K562 (cell line): ENCODE measurements around the gene MEIOB. TPM values are rescaled to one million over a fixed set of nuclear protein-coding genes. Genes with fewer than 3 reads are reported as not detected.

Source experiments
- ATAC-seq: fragments of 200-7000 bp; cut with Tn5 transposase; 3 replicates; pipeline ENCODE4 v1.9.1; 2020; ENCODE audit warnings: moderate library complexity
- BruUV-seq: library from RNA; stranded (reverse); fragments of 400-500 nt; replicated peaks from 2 replicates; lab custom pipeline; 2021; lab: Mats Ljungman, UMichigan
- CTCF ChIA-PET: fragments of 300-600 bp; formaldehyde crosslinking; extraction: SDS; loops from one replicate; lab custom pipeline; 2021; ENCODE audit warnings: low intra/inter-chr PET ratio; lab: Yijun Ruan, JAX
- POLR2A ChIA-PET: fragments of 300-600, 350-650 bp; sonication (Branson Sonifier 250); formaldehyde crosslinking; extraction: SDS; loops from one replicate; lab custom pipeline; 2021; ENCODE audit warnings: antibody characterized with exemption, inconsistent platforms; lab: Yijun Ruan, JAX
- DNase-seq, 4 experiments: peaks; one replicate each; pipeline versions ENCODE4 v3.0.0 to v3.0.0-alpha.2; 2011 to 2018; ENCODE audit warnings: low spot score in 3 of 4, mixed read lengths in 3 of 4; ENCODE audit errors: extremely low read depth in 1 of 4
- FAIRE-seq: peaks from 2 replicates; lab custom pipeline; 2011; peaks lifted over from hg19 to GRCh38; lab: Jason Lieb, UNC
- H2AFZ ChIP-seq: 2 replicates; pipeline ENCODE4 v1.6.0; 2011; ENCODE audit warnings: low read depth, low read length, control low read depth, inconsistent platforms
- H3K27ac ChIP-seq: fragments of 200-600 bp; 3 replicates; pipeline ENCODE4 v1.8.0; 2011; ENCODE audit warnings: low read depth, mild to moderate bottlenecking, control low read depth, inconsistent platforms, low read length, moderate library complexity, mixed read lengths; ENCODE audit errors: extremely low read depth
- H3K27me3 ChIP-seq, 2 experiments: fragments of 300-600 bp in 1 of 2; 2 replicates in 1 of 2; 3 replicates in 1 of 2; pipeline versions ENCODE4 v1.6.0 to v1.8.0; 2011; ENCODE audit warnings: inconsistent platforms in 2 of 2, low read length in 2 of 2, mild to moderate bottlenecking in 1 of 2, mixed read lengths in 1 of 2, moderate library complexity in 1 of 2; ENCODE audit not compliant: control insufficient read depth in 2 of 2, insufficient read depth in 2 of 2
- H3K36me3 ChIP-seq: fragments of 300-600 bp; 3 replicates; pipeline ENCODE4 v1.8.0; 2011; ENCODE audit warnings: mild to moderate bottlenecking, low read length, inconsistent platforms; ENCODE audit not compliant: control insufficient read depth, insufficient read depth
- H3K4me1 ChIP-seq, 2 experiments: fragments of 200-600 bp in 1 of 2; replicated peaks in 1 of 2; 2 replicates in 1 of 2; 3 replicates in 1 of 2; pipeline versions ENCODE4 v1.5.1 to v1.8.0; 2011; ENCODE audit warnings: inconsistent platforms in 2 of 2, low read length in 2 of 2, mild to moderate bottlenecking in 1 of 2, mixed read lengths in 1 of 2, moderate library complexity in 1 of 2; ENCODE audit not compliant: control insufficient read depth in 2 of 2, insufficient read depth in 2 of 2
- H3K4me2 ChIP-seq: 2 replicates; pipeline ENCODE4 v1.6.1; 2011; ENCODE audit warnings: low read length, control low read depth, inconsistent platforms, mixed read lengths; ENCODE audit not compliant: insufficient read depth
- H3K4me3 ChIP-seq: fragments of 200-600 bp; sonication (generic), shearing (Covaris generic); 2 replicates; pipeline ENCODE4 v1.5.1; 2016; ENCODE audit warnings: control low read depth, inconsistent platforms
- H3K79me2 ChIP-seq: fragments of 200-600 bp; 3 replicates; pipeline ENCODE4 v1.8.0; 2011; ENCODE audit warnings: low read length, inconsistent platforms; ENCODE audit not compliant: control insufficient read depth, insufficient read depth
- H3K9ac ChIP-seq, 2 experiments: 2 replicates each; pipeline versions ENCODE4 v1.6.0 to v1.6.1; 2011; ENCODE audit warnings: low read depth in 2 of 2, low read length in 2 of 2, control low read depth in 1 of 2, inconsistent platforms in 1 of 2, mild to moderate bottlenecking in 1 of 2, mixed read lengths in 1 of 2; ENCODE audit not compliant: insufficient read depth in 1 of 2
- H3K9me1 ChIP-seq: one replicate; pipeline ENCODE4 v1.6.0; 2011; ENCODE audit warnings: inconsistent platforms, mild to moderate bottlenecking, low read length, moderate library complexity; ENCODE audit not compliant: control insufficient read depth, insufficient read depth
- H3K9me3 ChIP-seq: replicated peaks from 2 replicates; pipeline ENCODE4 v1.5.1; 2011; ENCODE audit warnings: low read depth, low read length, inconsistent platforms; ENCODE audit not compliant: control insufficient read depth, insufficient read depth
- H4K20me1 ChIP-seq: replicated peaks from 2 replicates; pipeline ENCODE4 v1.6.1; 2011; ENCODE audit warnings: low read length, inconsistent platforms, mixed read lengths; ENCODE audit not compliant: control insufficient read depth, insufficient read depth
- ARID1B ChIP-seq: fragments of 450-650 bp; IDR thresholded peaks from 2 replicates; pipeline ENCODE4 v1.6.1; 2016; ENCODE audit warnings: antibody characterized with exemption, mild to moderate bottlenecking, inconsistent platforms
- DPF2 ChIP-seq: fragments of 450-650 bp; IDR thresholded peaks from 2 replicates; pipeline ENCODE4 v1.6.1; 2016
- FOXP1 ChIP-seq: sonication (generic); formaldehyde crosslinking; IDR thresholded peaks from 2 replicates; pipeline ENCODE4 v1.8.0; 2022; ENCODE audit warnings: mild to moderate bottlenecking, missing genetic modification reagents
- ILK ChIP-seq: fragments of 450-650 bp; IDR thresholded peaks from 2 replicates; pipeline ENCODE4 v1.6.1; 2016; ENCODE audit warnings: missing genetic modification characterization, low read depth, mild to moderate bottlenecking, missing compliant biosample characterization, moderate library complexity, borderline replicate concordance
- MCM2 ChIP-seq: fragments of 450-650 bp; IDR thresholded peaks from 2 replicates; pipeline ENCODE4 v1.6.1; 2017; ENCODE audit warnings: low read depth, mild to moderate bottlenecking
- SNRNP70 ChIP-seq: fragments of 200-400 bp; formaldehyde crosslinking; optimal IDR thresholded peaks from 2 replicates; pipeline ENCODE3; 2017; ENCODE audit warnings: low read depth, low read length
- WGBS: fragments of 100-300 bp; shearing (Covaris generic); methylation state at CpG from one replicate; pipeline ENCODE4 v1.1.6; 2016; ENCODE audit warnings: low coverage, mixed read lengths; ENCODE audit not compliant: insufficient coverage; ENCODE audit errors: missing lambda C conversion rate; 5-methylcytosine and 5-hydroxymethylcytosine counted together
- in situ Hi-C: fragments of 300-500 bp; cut with MboI; formaldehyde crosslinking; loops from 4 replicates; pipeline ENCODE4 v1.15.0; 2018; ENCODE audit warnings: inconsistent platforms, mixed read lengths
- intact Hi-C: fragments of 100-400 bp; cut with micrococcal nuclease; formaldehyde crosslinking; loops from 2 replicates; pipeline ENCODE4 v1.14.2; 2022
- polyA plus RNA-seq, 8 experiments: library from polyadenylated mRNA; depleted of rRNA in 4 of 8; stranded (reverse) in 5 of 8; unstranded in 3 of 8; fragments of >200 nt; fragmentation: Nextera tagmentation in 2 of 8; fragmentation: Illumina TruSeq in 1 of 8; extraction: Ambion mirVana in 2 of 8; extraction: Trizol in 1 of 8; gene quantifications; 2 replicates each; pipeline versions ENCODE4 v1.2.1 to v1.2.3, GENCODE V29; 2011 to 2014; ENCODE audit warnings: inconsistent platforms in 1 of 8, missing spikeins in 1 of 8
- total RNA-seq, 7 experiments: library from RNA; depleted of rRNA in 6 of 7; stranded (reverse); fragments of >200 nt in 6 of 7; fragmentation: Illumina TruSeq in 2 of 7; extraction: Trizol in 2 of 7; gene quantifications; 2 replicates each; pipeline versions ENCODE4 v1.2.1 to v1.2.3, GENCODE V29; 2011 to 2021; ENCODE audit warnings: low replicate concordance in 1 of 7
- TF ChIP-seq, protein P1 (sequence below): fragments of 450-650 bp; IDR thresholded peaks from 2 replicates; pipeline ENCODE4 v1.7.1; 2018; ENCODE audit warnings: mild to moderate bottlenecking, low read depth; ENCODE audit not compliant: partially characterized antibody

Gene MEIOB
- total and polyA plus RNA-seq, 9 of the 15 experiments (the other 6 are each of a cell fraction or from before 2014, with no cell fraction given): 25.4 to 203 (median 97.6) TPM

DNA sequence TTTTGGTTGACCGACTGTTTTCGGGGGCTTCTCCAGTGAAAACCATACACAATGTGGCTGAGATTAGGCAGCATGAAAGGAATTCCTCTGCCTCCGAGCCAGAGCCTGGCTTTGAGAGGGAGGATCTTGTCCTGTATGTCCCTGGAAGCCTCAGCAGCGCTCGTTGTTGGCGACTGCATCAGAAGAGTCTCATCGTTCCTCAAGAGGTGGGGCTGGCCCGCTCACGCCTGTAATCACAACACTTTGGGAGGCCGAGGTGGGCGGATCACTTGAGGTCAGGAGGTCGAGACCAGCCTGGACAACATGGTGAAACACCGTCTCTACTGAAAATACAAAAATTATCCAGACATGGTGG is 31.2 kb upstream of the MEIOB start:
- ChIA-PET CTCF (no interaction called here), POLR2A (interaction anchor here (1.2 kb wide), 1 partner anchor 22 kb away, joined by 3 read pairs; no protein-coding TSS in a partner anchor)
- Histone ChIP-seq H2AFZ (no peak overlapping the region), H3K27ac (no peak overlapping the region), H3K9me1 (no peaks in the 10 kb centered on the region), H3K9ac (0 out of 4 replicates have a peak overlapping the region, but pooled peaks of 1 of the 2 experiments have one; percentile 26), H3K79me2 (no peaks in the 10 kb centered on the region), H3K36me3 (no peaks in the 10 kb centered on the region), H3K4me2 (no peak overlapping the region), H3K27me3 (peaks cover 42 to 84% of the 10 kb centered on the region in 2 experiments)
- DNase-seq (no peak), FAIRE-seq (no peak)
- intact Hi-C loops: no loop called here
- no TSS peak for BruUV-seq
- WGBS: 6% methylated on average over 13 of the region's 13 CpGs
- TF ChIP-seq SNRNP70 (no peak), DPF2 (no peak), MCM2 (no peak), FOXP1 (CRISPR knock-in tag) (no peak), ARID1B (no peak), ILK (no peak)
- TF ChIP-seq, protein P1, sequence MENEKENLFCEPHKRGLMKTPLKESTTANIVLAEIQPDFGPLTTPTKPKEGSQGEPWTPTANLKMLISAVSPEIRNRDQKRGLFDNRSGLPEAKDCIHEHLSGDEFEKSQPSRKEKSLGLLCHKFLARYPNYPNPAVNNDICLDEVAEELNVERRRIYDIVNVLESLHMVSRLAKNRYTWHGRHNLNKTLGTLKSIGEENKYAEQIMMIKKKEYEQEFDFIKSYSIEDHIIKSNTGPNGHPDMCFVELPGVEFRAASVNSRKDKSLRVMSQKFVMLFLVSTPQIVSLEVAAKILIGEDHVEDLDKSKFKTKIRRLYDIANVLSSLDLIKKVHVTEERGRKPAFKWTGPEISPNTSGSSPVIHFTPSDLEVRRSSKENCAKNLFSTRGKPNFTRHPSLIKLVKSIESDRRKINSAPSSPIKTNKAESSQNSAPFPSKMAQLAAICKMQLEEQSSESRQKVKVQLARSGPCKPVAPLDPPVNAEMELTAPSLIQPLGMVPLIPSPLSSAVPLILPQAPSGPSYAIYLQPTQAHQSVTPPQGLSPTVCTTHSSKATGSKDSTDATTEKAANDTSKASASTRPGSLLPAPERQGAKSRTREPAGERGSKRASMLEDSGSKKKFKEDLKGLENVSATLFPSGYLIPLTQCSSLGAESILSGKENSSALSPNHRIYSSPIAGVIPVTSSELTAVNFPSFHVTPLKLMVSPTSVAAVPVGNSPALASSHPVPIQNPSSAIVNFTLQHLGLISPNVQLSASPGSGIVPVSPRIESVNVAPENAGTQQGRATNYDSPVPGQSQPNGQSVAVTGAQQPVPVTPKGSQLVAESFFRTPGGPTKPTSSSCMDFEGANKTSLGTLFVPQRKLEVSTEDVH: no peak
- TF ChIP-seq, all 486 proteins: peak for 0
- in situ Hi-C loops: no loop called here
- ATAC-seq: no peak
- Histone ChIP-seq H4K20me1 (0 out of 2 replicates have a peak, but pooled peaks cover 8% of the 10 kb centered on the region), H3K9me3 (no peaks in the 10 kb centered on the region), H3K4me3 (no peak overlapping the region), H3K4me1 (peaks cover 0 to 37% of the 10 kb centered on the region in 2 experiments; a peak in 2 of 5 replicates)
